ENCODE results near the gene SLC26A9.
"Not testable (repeated sequence)": the region's sequence is repeated elsewhere in the genome, so short reads cannot be mapped to it uniquely, and the experiment has no call there.

The SLC26A9 gene

DNA sequence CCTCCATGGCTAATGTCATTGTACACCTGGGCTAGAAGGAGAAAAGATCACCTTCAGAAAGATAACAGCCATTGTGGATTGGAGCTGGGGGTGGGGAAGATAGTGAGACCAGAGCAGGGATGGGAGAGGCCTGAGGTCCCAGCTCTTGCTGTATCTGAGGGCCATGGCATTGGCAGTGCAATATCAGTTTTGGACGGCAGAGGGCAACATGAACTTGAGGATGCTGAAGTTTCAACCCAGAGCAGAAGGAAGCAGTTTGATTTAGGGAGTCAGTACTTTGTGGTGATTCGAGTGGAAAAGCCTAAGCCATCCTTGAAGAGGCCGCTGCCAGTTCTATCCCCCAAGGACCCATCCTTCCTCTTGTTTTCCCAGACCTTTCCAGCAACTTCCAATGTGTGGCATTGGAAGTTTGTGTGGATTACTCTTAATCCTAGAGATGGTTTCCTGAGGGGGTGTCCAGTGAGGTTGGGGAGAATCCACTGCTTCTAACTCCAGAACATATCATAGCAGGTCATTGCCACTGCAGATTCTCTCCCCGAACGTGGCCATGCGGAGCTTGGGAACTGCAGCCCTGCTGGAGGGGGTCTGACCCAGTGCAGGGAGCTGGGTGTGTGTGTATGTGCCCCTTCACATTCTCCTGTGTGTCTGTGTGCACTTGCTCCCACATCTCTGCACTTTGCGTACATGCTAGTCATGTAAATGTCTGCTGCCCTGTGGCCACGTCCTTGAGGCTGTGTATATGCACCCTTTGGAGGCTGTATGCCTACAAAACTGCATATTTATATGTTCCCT is 24.1 kb downstream of the SLC26A9 start:
- Mint-ChIP-seq H3K27me3 (ENCODE audit: low read depth) (no peaks in the 10 kb centered on the region), H3K4me1 (ENCODE audit: low read depth) (no peaks in the 10 kb centered on the region), H3K9me3 (no peaks in the 10 kb centered on the region), H3K4me3 (no peak overlapping the region), H3K36me3 (ENCODE audit: low read depth) (no peaks in the 10 kb centered on the region), H3K27ac (no peak overlapping the region)

DNA sequence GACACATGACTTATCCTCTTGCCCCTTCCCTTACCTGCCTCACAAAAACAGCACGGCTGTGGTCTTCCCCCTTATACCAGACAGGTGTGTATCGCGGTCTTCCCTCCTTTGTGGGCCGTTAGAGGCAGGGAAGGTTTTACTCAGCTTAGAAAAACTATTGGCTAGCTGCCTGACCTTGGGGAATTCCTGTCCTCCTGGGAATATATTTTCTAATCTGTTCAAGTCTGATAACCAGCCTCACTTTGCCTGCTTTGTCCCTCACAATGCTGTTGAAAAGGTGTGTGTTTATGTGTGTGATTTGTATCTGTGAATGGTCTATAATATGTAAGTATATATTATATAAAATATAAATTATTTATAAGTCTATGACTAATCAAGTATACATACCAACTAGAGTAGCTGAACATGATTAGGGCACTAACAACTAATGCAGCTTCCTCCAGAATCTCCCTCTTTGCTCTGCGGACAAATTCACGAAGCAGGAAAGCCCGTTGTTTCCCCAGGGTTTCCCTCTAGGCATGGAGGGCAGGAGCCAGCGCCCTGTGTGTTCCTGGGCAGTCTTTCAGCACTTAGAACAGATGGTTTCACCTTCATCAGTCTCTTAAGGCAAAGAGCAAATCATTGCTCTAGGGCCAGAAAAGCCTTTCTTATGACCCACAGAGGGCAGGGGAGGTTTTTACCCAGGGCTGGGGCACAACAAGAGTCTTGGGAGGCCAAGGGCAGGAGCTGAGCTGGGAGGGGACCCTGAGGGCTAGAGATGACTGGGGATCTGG is 25.6 kb downstream of the SLC26A9 start:
- Mint-ChIP-seq H3K27ac (no peak overlapping the region), H3K9me3 (no peaks in the 10 kb centered on the region), H3K4me1 (ENCODE audit: low read depth) (no peaks in the 10 kb centered on the region), H3K36me3 (ENCODE audit: low read depth) (no peaks in the 10 kb centered on the region), H3K27me3 (ENCODE audit: low read depth) (peaks cover 5% of the 10 kb centered on the region), H3K4me3 (no peak overlapping the region)

DNA sequence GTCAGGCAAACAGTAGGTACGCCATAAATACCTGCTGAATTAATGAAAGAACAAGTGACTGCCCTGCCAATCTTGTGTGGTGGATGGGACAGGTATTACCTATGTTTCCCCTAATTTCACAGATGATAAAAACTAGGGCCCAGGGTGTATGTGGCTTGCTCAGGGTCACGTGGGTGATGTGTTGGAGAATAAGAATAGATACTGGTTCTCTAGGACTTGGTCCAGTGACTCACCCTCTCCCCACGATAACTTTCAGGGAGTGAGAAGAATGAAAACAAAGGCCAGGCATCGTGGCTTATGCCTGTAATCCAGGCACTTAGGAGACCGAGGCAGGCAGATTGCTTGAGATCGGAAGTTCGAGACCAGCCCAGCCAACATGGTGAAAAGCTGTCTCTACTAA is 26.7 kb downstream of the SLC26A9 start:
- Mint-ChIP-seq H3K27me3 (ENCODE audit: low read depth) (peaks cover 13% of the 10 kb centered on the region), H3K4me1 (ENCODE audit: low read depth) (no peaks in the 10 kb centered on the region), H3K9me3 (no peaks in the 10 kb centered on the region), H3K4me3 (no peak overlapping the region), H3K27ac (no peak overlapping the region), H3K36me3 (ENCODE audit: low read depth) (no peaks in the 10 kb centered on the region)

DNA sequence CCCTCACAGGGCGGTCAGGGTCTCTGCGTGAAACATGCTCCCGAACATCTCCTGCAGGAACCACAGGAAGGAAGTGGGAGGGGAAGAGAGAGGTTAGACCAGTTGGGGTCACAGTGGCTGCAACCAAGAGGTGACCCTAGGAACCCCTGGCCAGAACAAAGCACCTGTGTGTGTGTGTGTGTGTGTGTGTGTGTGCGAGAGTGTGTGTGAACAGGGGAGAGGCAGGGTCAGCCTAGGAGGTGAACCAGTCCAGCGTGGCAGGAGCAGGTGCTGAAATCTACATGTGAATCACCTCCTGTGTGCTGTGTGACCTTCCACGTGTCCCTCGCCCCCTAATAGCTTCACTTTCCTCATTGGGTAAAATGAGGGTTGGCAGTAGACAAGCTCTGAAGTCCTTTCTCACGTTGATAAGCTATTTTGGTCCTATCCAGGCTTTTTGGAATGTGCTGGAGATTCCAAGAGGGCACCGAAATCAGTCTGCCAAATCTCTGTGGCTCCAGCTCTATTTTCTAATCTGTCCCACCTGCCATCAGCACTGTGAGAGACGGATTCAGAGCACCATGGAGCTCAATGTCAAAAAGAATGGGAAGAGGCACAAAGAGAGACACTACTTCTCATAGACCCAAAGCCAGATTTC is 27.8 kb downstream of the SLC26A9 start:
- Mint-ChIP-seq H3K27ac (no peak overlapping the region), H3K4me3 (no peak overlapping the region), H3K9me3 (no peaks in the 10 kb centered on the region), H3K4me1 (ENCODE audit: low read depth) (no peaks in the 10 kb centered on the region), H3K27me3 (ENCODE audit: low read depth) (peaks cover 18% of the 10 kb centered on the region), H3K36me3 (ENCODE audit: low read depth) (no peaks in the 10 kb centered on the region)

DNA sequence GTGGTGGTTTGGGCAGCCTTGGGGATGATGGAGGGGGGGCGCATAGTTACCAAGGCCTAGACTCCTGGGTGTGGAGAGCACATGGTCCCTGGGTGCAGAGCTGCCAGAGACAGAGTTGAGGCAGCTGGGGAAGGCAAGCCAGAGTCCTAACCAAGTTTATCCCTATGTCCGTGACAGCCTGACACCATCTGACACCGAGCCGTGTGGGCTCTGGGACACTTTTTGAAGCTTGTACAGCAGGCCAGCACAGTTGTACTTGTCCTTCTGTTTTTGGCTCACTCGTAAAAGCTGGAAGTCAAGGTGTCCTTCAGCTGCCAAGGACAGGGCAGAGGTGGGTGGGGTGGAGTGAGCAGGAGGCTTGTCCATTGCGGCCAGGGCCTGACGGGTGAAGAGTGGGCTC is 28.5 kb downstream of the SLC26A9 start:
- peaks cover 18% of the 10 kb centered on the region for H3K27me3 Mint-ChIP-seq (ENCODE audit: low read depth)
- H3K27ac Mint-ChIP-seq = no peak overlapping the region
- no peaks in the 10 kb centered on the region for H3K36me3 Mint-ChIP-seq (ENCODE audit: low read depth)
- no peaks in the 10 kb centered on the region for H3K9me3 Mint-ChIP-seq
- H3K4me1 Mint-ChIP-seq (ENCODE audit: low read depth) = no peaks in the 10 kb centered on the region
- H3K4me3 Mint-ChIP-seq = no peak overlapping the region

DNA sequence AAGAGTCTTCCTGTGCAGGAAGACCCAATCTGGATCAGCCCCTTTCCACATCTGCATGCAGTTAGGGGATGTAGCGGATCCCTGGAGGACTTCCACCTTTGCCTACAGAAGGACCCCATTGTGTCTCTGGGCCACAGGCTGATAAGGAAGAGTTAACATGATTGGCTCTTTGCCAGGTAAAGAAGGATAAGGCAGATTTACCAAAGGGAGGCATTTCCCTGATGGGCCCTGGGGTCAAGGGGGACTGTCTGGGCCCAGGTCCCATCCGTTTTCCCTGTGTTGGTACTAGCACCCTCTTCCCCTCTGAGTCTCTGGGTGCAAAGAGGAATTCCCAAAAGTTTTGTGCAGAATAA is 29.1 kb downstream of the SLC26A9 start:
- H3K4me3 Mint-ChIP-seq = no peak overlapping the region
- H3K4me1 Mint-ChIP-seq (ENCODE audit: low read depth) = no peaks in the 10 kb centered on the region
- H3K27ac Mint-ChIP-seq = no peak overlapping the region
- H3K36me3 Mint-ChIP-seq (ENCODE audit: low read depth) = no peaks in the 10 kb centered on the region
- H3K27me3 Mint-ChIP-seq (ENCODE audit: low read depth) = peaks cover 23% of the 10 kb centered on the region
- H3K9me3 Mint-ChIP-seq = no peaks in the 10 kb centered on the region

DNA sequence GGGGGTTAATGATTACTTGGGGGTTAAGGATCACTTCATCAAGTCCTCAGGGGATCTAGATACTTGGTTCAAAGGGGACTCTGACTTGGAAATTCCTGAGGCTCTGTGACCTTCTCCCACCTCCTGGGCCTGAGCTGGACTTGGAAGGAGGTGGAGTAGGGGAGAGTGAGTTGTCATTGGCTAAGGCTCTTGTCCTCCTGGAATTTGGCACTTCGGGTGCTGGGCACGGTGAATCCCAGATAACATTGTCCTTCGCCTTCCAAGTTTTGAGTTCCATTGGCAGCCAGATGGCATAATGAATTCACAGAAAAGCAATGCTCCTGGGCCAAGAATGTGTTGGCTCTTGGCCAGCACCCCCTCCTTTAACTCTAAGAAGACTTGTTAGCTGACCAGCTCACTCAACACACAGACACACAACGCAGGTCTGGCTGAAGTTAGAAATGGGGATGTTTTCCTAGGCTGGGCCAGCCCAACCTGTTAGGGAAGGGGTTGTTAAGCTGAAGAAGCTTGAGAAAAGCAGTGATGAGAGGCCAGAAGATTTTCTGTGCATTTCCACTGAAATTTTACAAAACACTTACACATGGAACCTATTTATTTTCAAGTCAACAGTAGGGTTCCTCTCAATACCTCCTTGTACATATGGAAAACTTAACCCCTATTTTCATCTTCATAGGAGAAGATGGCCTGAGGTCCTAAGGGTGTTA is 29.7 kb downstream of the SLC26A9 start:
- Mint-ChIP-seq H3K27me3 (ENCODE audit: low read depth) (peaks cover 26% of the 10 kb centered on the region), H3K27ac (no peak overlapping the region)

DNA sequence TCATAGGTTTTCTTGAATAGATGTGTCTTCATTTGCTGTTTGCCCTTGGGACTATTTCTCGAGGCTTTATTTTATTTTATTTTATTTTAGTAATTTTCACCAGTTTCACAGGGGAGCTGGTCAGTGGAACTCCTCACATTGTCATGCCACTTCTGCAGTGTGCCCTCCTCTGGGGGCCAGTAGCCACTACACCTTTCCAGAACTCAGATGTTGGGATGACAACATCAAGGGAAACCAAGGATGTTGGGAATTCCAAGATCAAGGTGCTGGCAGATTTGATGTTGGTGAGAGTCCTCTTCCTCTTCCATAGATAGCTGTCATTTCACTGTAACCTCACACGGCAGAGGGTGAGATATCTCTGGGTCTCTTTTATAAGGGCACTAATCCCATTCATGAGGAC is 35.5 kb downstream of the SLC26A9 start:
- H3K4me1 Mint-ChIP-seq (ENCODE audit: low read depth) = no peaks in the 10 kb centered on the region
- H3K27me3 Mint-ChIP-seq (ENCODE audit: low read depth) = peaks cover 36% of the 10 kb centered on the region
- no peak overlapping the region for H3K4me3 Mint-ChIP-seq
- no peak overlapping the region for H3K27ac Mint-ChIP-seq
- no peaks in the 10 kb centered on the region for H3K9me3 Mint-ChIP-seq
- H3K36me3 Mint-ChIP-seq (ENCODE audit: low read depth) = no peaks in the 10 kb centered on the region

More for the DNA sequence above, 29.7 kb downstream of the SLC26A9 start:
- H3K4me3 Mint-ChIP-seq = no peak overlapping the region
- no peaks in the 10 kb centered on the region for H3K4me1 Mint-ChIP-seq (ENCODE audit: low read depth)
- H3K36me3 Mint-ChIP-seq (ENCODE audit: low read depth) = no peaks in the 10 kb centered on the region
- H3K9me3 Mint-ChIP-seq = no peaks in the 10 kb centered on the region

DNA sequence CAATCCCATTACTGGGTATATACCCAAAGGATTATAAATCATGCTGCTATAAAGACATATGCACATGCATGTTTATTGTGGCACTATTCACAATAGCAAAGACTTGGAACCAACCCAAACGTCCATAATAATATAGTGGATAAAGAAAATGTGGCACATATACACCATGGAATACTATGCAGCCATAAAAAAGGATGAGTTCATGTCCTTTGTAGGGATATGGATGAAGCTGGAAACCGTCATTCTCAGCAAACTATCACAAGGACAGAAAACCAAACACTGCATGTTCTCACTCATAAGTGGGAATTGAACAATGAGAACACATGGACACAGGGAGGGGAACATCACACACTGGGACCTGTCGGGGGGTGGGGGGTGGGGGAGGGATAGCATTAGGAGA is 38.2 kb downstream of the SLC26A9 start:
- H3K27me3 Mint-ChIP-seq (ENCODE audit: low read depth) = peaks cover 45% of the 10 kb centered on the region
- H3K9me3 Mint-ChIP-seq; H3K27ac Mint-ChIP-seq; H3K36me3 Mint-ChIP-seq (ENCODE audit: low read depth); H3K4me1 Mint-ChIP-seq (ENCODE audit: low read depth); H3K4me3 Mint-ChIP-seq: not testable (repeated sequence)

DNA sequence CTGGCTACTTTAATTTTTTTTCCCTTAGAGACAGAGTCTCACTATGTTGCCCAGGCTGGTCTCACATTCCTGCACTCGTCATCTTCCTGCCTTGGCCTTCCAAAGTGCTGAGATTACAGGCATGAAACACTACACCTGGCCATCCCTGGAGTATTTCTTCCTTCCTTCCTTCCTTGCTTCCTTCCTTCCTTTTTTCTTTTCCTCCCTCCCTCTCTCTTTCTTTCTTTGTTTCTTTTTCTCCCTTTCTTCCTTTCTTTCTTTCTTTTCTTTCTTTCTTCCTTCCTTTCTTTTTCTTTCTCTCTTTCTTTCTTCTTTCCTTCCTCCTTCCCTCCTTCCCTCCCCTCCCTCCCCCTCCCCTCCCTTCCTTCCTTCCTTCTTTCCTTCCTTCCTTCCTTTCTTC is 46.9 kb downstream of the SLC26A9 start:
- Mint-ChIP-seq H3K9me3 (peaks cover 20% of the 10 kb centered on the region), H3K4me3 (no peak overlapping the region), H3K36me3 (ENCODE audit: low read depth) (peaks cover 7% of the 10 kb centered on the region), H3K4me1 (ENCODE audit: low read depth) (peaks cover 2% of the 10 kb centered on the region), H3K27ac (no peak overlapping the region), H3K27me3 (ENCODE audit: low read depth) (peaks cover 58% of the 10 kb centered on the region)

DNA sequence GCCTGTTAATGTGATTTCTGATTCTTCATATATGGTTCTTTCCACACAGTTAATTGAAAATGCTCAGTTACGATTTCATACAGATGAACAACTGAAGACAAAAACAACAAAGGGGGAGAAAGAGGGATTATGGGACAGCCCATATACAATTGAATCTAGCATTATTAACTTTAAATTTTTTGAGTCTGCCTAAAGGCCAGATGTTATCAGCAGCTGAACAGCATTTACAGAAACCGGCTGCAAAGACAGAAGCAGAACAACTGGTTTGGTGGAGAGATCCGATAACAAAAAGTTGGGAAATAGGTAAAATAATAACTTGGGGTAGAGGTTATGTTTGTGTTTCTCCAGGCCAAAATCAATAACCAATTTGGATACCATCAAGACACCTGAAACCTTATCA is 49.1 kb downstream of the SLC26A9 start:
- Mint-ChIP-seq H3K9me3 (peaks cover 34% of the 10 kb centered on the region), H3K27me3 (ENCODE audit: low read depth) (peaks cover 60% of the 10 kb centered on the region)
- not testable (repeated sequence) for H3K36me3 Mint-ChIP-seq (ENCODE audit: low read depth); H3K27ac Mint-ChIP-seq; H3K4me1 Mint-ChIP-seq (ENCODE audit: low read depth); H3K4me3 Mint-ChIP-seq

DNA sequence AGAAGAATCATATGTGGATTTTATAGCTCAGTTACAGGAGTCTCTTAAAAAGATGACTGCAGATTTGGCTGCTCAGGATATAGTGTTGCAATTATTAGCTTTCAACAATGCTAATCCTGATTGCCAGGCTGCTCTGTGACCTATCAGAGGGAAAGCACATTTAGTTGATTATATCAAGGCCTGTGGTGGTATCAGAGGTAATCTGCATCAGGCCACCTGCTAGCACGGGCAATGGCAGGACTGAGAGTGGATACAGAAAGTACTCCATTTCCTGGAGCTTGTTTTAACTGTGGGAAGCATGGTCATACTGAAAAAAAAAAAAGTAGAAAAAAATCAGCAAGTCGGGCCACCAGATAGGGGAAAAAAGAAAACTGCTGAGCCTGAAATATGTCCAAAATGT is 51.1 kb downstream of the SLC26A9 start:
- Mint-ChIP-seq H3K4me1 (ENCODE audit: low read depth) (peaks cover 11% of the 10 kb centered on the region), H3K36me3 (ENCODE audit: low read depth) (peaks cover 11% of the 10 kb centered on the region), H3K27me3 (ENCODE audit: low read depth) (peaks cover 53% of the 10 kb centered on the region), H3K9me3 (peaks cover 28% of the 10 kb centered on the region)
- H3K27ac Mint-ChIP-seq, H3K4me3 Mint-ChIP-seq: not testable (repeated sequence)

DNA sequence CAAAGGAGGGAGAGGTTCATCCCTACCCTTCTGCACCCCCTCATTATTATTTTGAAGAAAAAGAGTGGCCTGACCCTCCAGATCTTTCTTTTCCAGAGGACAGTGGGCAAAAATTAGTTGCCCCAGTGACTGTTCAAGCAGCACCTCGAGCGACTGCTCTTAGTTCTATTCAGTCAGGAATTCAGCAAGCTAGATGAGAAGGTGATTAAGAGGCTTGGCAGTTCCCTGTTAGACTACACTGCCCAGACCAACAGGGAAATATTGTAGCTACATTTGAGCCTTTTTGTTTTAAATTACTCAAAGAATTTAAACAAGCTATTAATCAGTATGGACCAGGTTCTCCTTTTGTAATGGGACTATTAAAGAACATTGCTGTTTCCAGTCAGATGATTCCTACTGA is 51.8 kb downstream of the SLC26A9 start:
- peaks cover 46% of the 10 kb centered on the region for H3K27me3 Mint-ChIP-seq (ENCODE audit: low read depth)
- H3K4me1 Mint-ChIP-seq (ENCODE audit: low read depth) = peaks cover 11% of the 10 kb centered on the region
- H3K4me3 Mint-ChIP-seq; H3K27ac Mint-ChIP-seq; H3K36me3 Mint-ChIP-seq (ENCODE audit: low read depth): not testable (repeated sequence)
- H3K9me3 Mint-ChIP-seq = peaks cover 22% of the 10 kb centered on the region

DNA sequence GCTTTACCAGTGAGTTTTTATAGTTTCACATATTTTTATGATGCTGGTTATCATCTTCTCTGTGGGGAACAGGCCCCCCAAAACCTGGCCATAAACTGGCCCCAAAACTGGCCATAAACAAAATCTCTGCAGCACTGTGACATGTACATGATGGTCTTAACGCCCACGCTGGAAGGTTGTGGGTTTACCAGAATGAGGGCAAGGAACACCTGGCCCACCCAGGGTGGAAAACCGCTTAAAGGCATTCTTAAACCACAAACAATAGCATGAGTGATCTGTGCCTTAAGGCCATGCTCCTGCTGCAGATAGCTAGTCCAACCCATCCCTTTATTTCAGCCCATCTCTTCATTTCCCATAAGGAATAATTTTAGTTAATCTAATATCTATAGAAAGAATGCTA is 52.6 kb downstream of the SLC26A9 start:
- H3K36me3 Mint-ChIP-seq (ENCODE audit: low read depth); H3K4me3 Mint-ChIP-seq; H3K27ac Mint-ChIP-seq: not testable (repeated sequence)
- peaks cover 41% of the 10 kb centered on the region for H3K27me3 Mint-ChIP-seq (ENCODE audit: low read depth)
- H3K9me3 Mint-ChIP-seq = peaks cover 16% of the 10 kb centered on the region
- H3K4me1 Mint-ChIP-seq (ENCODE audit: low read depth) = peaks cover 11% of the 10 kb centered on the region
